Measurements from ENCODE around the gene ODAD4. TPM values are rescaled to one million over a fixed set of nuclear protein-coding genes. Genes with fewer than 3 reads are reported as not detected.

Gene ODAD4, protein sequence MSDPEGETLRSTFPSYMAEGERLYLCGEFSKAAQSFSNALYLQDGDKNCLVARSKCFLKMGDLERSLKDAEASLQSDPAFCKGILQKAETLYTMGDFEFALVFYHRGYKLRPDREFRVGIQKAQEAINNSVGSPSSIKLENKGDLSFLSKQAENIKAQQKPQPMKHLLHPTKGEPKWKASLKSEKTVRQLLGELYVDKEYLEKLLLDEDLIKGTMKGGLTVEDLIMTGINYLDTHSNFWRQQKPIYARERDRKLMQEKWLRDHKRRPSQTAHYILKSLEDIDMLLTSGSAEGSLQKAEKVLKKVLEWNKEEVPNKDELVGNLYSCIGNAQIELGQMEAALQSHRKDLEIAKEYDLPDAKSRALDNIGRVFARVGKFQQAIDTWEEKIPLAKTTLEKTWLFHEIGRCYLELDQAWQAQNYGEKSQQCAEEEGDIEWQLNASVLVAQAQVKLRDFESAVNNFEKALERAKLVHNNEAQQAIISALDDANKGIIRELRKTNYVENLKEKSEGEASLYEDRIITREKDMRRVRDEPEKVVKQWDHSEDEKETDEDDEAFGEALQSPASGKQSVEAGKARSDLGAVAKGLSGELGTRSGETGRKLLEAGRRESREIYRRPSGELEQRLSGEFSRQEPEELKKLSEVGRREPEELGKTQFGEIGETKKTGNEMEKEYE
- 1.0 TPM for total RNA-seq
- long read RNA-seq, partial matches to known transcripts = 1 of 1 reads
- long read RNA-seq, other reads (novel, unspliced or antisense) = 0 of 1 reads

DNA sequence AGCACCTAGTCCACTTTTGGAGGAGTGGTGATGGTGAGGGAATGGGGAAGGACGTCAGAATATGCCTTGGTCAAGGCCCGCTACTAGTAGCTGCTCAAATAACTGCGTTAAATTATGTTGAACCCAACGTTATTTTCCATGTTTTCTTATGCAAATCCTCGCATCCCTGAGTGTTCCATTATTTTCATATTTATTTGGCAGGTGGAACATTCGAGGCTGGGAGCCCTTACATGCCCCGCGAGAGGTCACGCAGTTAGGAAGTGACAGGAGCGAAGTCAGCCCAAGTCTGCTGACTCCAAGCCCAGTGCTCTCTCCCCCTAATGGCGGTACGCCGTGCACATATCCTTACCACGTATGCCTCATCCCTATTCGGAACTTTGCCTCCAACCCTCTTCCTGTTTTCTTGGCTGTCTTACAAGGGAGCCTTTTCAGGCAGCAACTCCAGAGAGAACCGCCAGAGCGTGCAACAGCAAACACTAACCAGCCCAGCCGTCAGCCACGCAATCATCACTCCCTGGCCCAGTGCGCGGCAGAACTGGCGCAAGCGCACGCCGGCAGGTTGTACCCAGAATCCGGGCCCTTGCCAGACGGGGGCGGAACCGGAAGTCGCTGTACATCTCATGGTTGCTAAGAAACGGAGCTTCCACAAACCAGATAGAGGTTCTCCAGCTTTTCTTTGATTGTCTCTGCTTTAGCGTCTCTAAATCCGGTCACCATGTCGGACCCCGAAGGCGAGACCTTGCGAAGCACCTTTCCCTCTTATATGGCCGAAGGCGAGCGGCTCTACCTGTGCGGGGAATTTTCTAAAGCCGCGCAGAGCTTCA lies at the start of gene ODAD4:
Gene ODAD4, plus strand, starts transcription at position 609 of the 824 bp plus-strand sequence. Its CDS starts 107 bp downstream, at position 716.
- Histone ChIP-seq H3K4me1 (peaks cover 9% of the 10 kb centered on the region), H3K4me3 (peak within 1 kb of the TSS; percentile 71), H3K36me3 (no peaks in the 10 kb centered on the region), H3K27ac (peak within 1 kb of the TSS; percentile 84), H3K27me3 (no peaks in the 10 kb centered on the region), H3K9me3 (no peaks in the 10 kb centered on the region)
- DNase-seq (peak; percentile 99), ATAC-seq (peak; percentile 99)
- TF ChIP-seq, protein P1, sequence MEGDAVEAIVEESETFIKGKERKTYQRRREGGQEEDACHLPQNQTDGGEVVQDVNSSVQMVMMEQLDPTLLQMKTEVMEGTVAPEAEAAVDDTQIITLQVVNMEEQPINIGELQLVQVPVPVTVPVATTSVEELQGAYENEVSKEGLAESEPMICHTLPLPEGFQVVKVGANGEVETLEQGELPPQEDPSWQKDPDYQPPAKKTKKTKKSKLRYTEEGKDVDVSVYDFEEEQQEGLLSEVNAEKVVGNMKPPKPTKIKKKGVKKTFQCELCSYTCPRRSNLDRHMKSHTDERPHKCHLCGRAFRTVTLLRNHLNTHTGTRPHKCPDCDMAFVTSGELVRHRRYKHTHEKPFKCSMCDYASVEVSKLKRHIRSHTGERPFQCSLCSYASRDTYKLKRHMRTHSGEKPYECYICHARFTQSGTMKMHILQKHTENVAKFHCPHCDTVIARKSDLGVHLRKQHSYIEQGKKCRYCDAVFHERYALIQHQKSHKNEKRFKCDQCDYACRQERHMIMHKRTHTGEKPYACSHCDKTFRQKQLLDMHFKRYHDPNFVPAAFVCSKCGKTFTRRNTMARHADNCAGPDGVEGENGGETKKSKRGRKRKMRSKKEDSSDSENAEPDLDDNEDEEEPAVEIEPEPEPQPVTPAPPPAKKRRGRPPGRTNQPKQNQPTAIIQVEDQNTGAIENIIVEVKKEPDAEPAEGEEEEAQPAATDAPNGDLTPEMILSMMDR (IDR thresholded peaks at IDR 0.05) = peak; percentile 50
- intact Hi-C loops (cut with DNase I) = no loop called here

DNA sequence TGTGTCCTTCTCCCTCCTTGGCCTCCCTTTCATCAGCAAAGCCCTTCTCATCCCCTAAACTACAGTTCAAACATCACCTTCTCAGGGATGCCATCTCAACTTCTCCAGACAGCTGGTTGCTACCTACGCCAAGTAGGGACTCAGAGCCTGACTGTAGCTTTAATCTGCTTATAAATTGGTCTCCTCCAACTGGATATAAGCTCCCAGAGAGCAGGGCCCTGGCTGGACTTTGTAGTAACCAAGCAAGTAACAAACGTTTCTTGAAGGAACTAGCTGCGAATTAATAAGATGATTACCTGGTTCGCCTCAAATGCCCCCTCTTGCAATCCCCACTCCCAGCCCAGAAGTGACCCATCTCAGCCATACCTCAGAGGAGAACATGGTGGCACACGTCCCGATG lies 47.7 kb upstream of the ODAD4 start:
- no peak overlapping the region for H3K27ac ChIP-seq
- H3K4me1 ChIP-seq = no peaks in the 10 kb centered on the region
- intact Hi-C loops (cut with DNase I) = no loop called here
- no peaks in the 10 kb centered on the region for H3K27me3 ChIP-seq
- H3K36me3 ChIP-seq = peaks cover 95% of the 10 kb centered on the region
- ATAC-seq (no peak), DNase-seq (no peak)
- TF ChIP-seq, protein P1 (IDR thresholded peaks at IDR 0.05) = no peak
- no peak overlapping the region for H3K4me3 ChIP-seq
- H3K9me3 ChIP-seq = no peaks in the 10 kb centered on the region

DNA sequence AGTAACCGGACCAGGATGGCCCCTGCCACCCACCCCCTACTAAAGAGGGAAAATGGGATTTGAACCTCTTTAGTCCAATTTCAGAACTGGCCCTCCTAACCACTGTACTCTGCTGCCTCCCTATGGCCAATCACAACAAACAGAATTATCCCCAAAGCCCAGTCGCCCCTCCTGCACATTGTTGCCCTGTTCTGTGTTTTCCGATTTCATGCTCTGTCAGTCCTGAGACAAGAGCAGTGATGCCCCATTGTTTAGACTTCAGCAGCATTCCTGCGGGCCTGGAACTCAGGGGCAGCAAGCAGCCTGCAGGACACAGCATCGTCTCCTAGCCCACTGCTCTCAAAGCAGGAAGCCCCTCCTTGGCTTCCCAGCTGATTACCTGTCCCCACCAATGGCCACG lies 44.7 kb upstream of the ODAD4 start:
- H3K36me3 ChIP-seq = peaks cover 96% of the 10 kb centered on the region
- no peaks in the 10 kb centered on the region for H3K9me3 ChIP-seq
- ATAC-seq (peak; percentile 21), DNase-seq (no peak)
- TF ChIP-seq, protein P1 (IDR thresholded peaks at IDR 0.05) = peak; percentile 22
- H3K4me3 ChIP-seq = no peak overlapping the region
- H3K4me1 ChIP-seq = no peaks in the 10 kb centered on the region
- H3K27me3 ChIP-seq = no peaks in the 10 kb centered on the region
- intact Hi-C loops (cut with DNase I) = no loop called here
- no peak overlapping the region for H3K27ac ChIP-seq

DNA sequence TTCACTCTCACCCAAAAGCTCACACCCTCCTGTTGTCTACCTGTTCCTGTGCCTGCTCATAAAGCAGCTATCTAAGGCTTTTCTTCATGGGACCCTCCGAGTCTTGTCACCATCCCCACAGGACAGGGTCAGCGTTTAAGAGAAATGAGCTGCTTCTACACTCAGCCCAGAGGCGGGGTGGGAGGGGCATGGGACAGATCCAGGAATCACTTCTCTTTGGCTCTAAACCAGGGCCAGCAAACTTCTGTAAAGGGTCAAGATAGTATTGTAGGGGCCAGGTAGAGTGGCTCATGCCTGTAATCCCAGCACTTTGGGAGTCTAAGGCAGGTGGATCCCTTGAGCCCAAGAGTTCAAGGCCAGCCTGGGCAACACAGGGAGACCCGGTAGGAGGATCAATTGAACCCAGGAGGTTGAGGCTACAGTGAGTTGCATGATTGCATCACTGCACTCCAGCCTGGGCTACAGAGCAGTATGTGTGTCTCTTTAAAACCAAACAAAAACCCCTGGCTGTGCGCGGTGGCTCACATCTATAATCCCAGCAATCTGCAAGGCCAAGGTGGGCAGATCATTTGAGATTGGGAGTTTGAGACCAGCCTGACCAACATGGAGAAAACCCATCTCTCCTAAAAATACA lies 42.0 kb upstream of the ODAD4 start:
- ATAC-seq (no peak), DNase-seq (no peak)
- peaks cover 98% of the 10 kb centered on the region for H3K36me3 ChIP-seq
- intact Hi-C loops (cut with DNase I) = no loop called here
- no peaks in the 10 kb centered on the region for H3K4me1 ChIP-seq
- H3K27ac ChIP-seq = no peak overlapping the region
- no peaks in the 10 kb centered on the region for H3K9me3 ChIP-seq
- H3K4me3 ChIP-seq = no peak overlapping the region
- H3K27me3 ChIP-seq = no peaks in the 10 kb centered on the region
- TF ChIP-seq, protein P1 (IDR thresholded peaks at IDR 0.05) = no peak
